Left ventricle myocardium inferior (tissue), 1 donor: Measurements from ENCODE around the gene TULP4. TPM values are rescaled to one million over a fixed set of nuclear protein-coding genes. Genes with fewer than 3 reads are reported as not detected.

Source experiments
- DNase-seq: peaks from one replicate; pipeline ENCODE4 v3.0.0-alpha.2; 2020
- H3K27ac ChIP-seq: fragments of 200-600 bp; replicated peaks from 2 replicates; pipeline ENCODE4 v1.8.0; 2021
- H3K27me3 ChIP-seq: fragments of 200-600 bp; 2 replicates; pipeline ENCODE4 v1.8.0; 2021; ENCODE audit warnings: low read depth
- H3K36me3 ChIP-seq: fragments of 200-600 bp; 2 replicates; pipeline ENCODE4 v1.8.0; 2021
- H3K4me1 ChIP-seq: fragments of 200-600 bp; 2 replicates; pipeline ENCODE4 v1.8.0; 2021
- H3K4me3 ChIP-seq: fragments of 200-600 bp; 2 replicates; pipeline ENCODE4 v1.8.0; 2021; ENCODE audit warnings: mild to moderate bottlenecking, moderate library complexity
- H3K9me3 ChIP-seq: fragments of 200-600 bp; replicated peaks from 2 replicates; pipeline ENCODE4 v1.8.0; 2021
- CTCF ChIP-seq: fragments of 200-600 bp; IDR thresholded peaks from 2 replicates; pipeline ENCODE4 v1.8.0; 2021; ENCODE audit warnings: antibody characterized with exemption, mild to moderate bottlenecking, borderline replicate concordance
- intact Hi-C: fragments of 100-400 bp; cut with micrococcal nuclease; formaldehyde crosslinking; loops from one replicate; pipeline ENCODE4 v1.11.0; 2022
- total RNA-seq: library from RNA; stranded (reverse); fragmentation: NEBNext Ultra II Directional; extraction: Animal tissue kit (Norgen Biotek cat#: 25700); gene quantifications from one replicate; pipeline ENCODE4 v1.2.1, GENCODE V29; 2021
- donor health status: DM: no; HTN: yes; CAD: no; lungs with severe emphysema.

Gene TULP4
- total RNA-seq, 1 donor from 2014 or later = 111 TPM

- Histone ChIP-seq H3K9me3 (no peaks in the 10 kb centered on the region), H3K4me1 (no peaks in the 10 kb centered on the region), H3K4me3 (no peak overlapping the region), H3K36me3 (peaks cover 34% of the 10 kb centered on the region), H3K27me3 (no peaks in the 10 kb centered on the region), H3K27ac (no peak overlapping the region)
- TF ChIP-seq CTCF = no peak
- intact Hi-C loops = no loop called here
- no peak for DNase-seq
Measured at GRCh38 chr6:158459726-158460125, 147.5 kb downstream of the TULP4 start.

- intact Hi-C loops = no loop called here
- Histone ChIP-seq H3K27ac (no peak overlapping the region), H3K4me1 (no peaks in the 10 kb centered on the region), H3K4me3 (no peak overlapping the region), H3K36me3 (peaks cover 34% of the 10 kb centered on the region), H3K9me3 (no peaks in the 10 kb centered on the region), H3K27me3 (no peaks in the 10 kb centered on the region)
- no peak for TF ChIP-seq CTCF
- DNase-seq = no peak
Measured at GRCh38 chr6:158460602-158461169, 148.4 kb downstream of the TULP4 start.

DNA sequence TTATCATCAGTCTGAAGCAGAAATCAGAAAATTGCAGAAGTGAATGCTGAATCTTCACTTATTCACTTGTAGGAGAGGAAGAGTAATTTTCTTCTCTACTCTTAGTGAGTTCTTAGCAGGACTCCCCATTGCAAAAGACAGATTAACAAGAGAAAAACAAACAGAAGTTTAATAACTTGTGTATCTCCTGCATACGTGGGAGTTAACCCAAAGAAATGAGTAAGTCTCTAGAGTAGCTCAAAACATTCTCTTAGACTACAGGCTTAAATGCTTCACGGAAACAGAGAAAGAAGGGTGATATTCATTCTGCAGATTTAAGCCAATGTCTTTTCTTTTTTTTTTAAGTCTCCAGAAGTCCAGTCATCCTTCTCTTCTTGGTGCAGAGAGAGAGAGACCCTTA lies 149.7 kb downstream of the TULP4 start:
- intact Hi-C loops = no loop called here

GRCh38 chr6:158464483-158464882 lies 152.2 kb downstream of the TULP4 start:
- Histone ChIP-seq H3K36me3 (peaks cover 30% of the 10 kb centered on the region), H3K27ac (no peak overlapping the region)
- intact Hi-C loops = no loop called here

More for the DNA sequence above, 149.7 kb downstream of the TULP4 start:
- Histone ChIP-seq H3K27ac (no peak overlapping the region), H3K4me3 (no peak overlapping the region), H3K4me1 (no peaks in the 10 kb centered on the region), H3K9me3 (no peaks in the 10 kb centered on the region), H3K27me3 (no peaks in the 10 kb centered on the region), H3K36me3 (peaks cover 33% of the 10 kb centered on the region)
- DNase-seq = no peak
- TF ChIP-seq CTCF = no peak

DNA sequence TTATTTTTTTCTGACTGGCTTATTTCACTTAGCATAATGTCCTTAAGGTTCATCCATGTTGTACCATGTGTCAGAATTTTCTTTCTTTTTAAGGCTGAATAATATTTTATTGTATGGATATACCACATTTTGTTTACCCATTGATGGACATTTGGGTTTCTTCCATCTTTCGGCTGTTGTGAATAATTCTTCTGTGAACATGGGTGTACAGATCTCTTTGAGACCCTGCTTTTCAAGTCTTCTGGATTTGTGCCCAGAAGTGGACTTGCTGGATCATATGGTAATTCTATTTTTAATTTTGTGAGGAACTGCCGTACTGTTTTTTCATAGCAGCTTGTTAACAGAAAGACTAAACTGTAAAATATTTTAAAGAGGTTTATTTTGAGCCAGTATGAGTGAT lies 153.0 kb downstream of the TULP4 start:
- H3K36me3 ChIP-seq = peaks cover 24% of the 10 kb centered on the region
- no peaks in the 10 kb centered on the region for H3K4me1 ChIP-seq
- no peaks in the 10 kb centered on the region for H3K9me3 ChIP-seq
- TF ChIP-seq CTCF = no peak
- no peaks in the 10 kb centered on the region for H3K27me3 ChIP-seq
- intact Hi-C loops = no loop called here
- H3K27ac ChIP-seq = no peak overlapping the region
- no peak overlapping the region for H3K4me3 ChIP-seq
- no peak for DNase-seq

More at GRCh38 chr6:158464483-158464882, 152.2 kb downstream of the TULP4 start:
- Histone ChIP-seq H3K4me3 (no peak overlapping the region), H3K9me3 (no peaks in the 10 kb centered on the region), H3K27me3 (no peaks in the 10 kb centered on the region), H3K4me1 (no peaks in the 10 kb centered on the region)
- TF ChIP-seq CTCF = no peak
- DNase-seq = no peak
